Measurements from ENCODE around the gene TYW5. TPM values are rescaled to one million over a fixed set of nuclear protein-coding genes. Genes with fewer than 3 reads are reported as not detected.

The TYW5 gene
- total RNA-seq, 1 donor from 2014 or later: 7.7 TPM

- peak; percentile 69 for DNase-seq
Observed at GRCh38 chr2:199973703-199974102, 18.4 kb upstream of the TYW5 start.

DNA sequence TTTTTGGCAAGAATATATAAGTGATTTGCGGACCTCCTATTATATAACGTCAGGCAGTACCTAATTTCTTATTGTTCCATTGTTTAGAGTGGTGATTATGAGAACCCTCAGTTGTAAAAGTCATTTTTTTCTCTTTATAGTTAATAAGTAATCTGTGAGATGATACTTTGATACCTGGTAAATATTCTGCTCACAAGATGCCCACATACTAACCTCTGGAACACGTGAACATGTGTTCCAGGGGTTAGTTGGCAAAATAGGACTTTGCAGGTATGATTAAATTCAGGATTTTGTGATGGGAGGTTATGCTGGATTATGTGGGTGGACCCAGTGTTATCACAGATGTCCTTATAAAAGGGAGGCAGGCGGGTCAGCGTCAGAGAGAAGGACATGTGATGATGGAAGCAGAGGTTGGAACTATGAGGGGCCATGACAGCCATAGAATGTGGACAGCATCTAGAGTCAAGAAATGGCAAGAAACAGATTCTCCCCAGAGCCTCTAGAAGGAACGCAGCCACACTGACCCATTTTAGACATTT is 16.9 kb upstream of the TYW5 start:
- DNase-seq: no peak

DNA sequence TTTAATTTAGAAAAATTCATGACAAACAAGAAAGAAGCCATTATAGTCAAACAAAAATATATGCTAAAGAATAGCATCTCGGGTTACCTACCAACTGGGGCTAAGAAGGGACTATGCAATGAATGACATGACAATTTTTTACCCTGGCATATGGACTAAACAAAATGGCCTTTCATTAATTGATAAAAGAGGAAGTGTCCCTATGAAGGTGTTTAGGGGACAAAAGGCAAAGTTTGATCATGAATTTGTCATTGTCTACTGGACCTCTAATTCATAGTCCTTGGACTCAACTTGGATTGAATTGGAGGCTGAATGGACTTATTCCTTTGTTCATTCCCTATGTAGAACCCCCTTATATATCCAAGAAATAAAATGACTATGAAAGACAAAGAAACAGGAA is 12.8 kb upstream of the TYW5 start:
- no peak for DNase-seq

DNA sequence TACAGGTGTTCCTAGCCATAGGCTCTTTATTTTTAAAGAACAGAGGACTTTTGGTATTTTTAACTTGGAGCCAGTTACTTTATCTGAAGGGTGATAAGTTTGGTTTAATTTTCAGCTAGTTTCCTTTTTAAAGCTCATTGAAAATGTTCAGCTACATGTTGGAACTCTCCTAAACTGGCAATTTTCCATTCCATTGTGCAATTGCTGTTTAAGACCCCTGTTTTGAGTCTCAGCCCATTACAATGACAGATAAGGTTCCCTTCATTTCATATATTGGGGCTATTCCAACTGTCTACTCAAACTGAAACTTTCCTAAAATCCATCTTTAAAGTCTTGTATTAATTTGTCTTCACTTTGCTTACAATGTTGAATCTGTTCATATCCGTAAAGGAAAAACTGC is 11.7 kb upstream of the TYW5 start:
- DNase-seq: no peak

- no peak for DNase-seq
Observed at GRCh38 chr2:199966405-199966804, 11.1 kb upstream of the TYW5 start.

DNA sequence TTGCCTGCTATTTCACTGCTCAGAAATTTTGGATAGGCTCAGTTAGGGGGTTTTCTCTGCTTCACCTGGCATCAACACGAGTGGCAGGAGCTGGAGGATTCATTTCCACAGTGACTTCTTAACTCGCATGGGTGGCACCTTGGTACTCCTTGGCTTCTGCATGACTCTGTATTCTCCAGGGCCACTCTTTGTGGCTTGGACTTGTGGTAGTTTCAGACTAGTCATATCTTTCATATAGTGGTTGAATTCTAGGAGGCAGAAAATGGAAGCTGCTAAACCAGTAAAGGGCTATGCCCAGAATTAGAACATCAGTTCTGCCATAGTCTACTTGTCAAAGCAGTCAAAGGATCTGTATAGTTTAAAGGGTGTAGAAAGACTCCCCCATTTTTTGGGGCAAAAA is 6.9 kb upstream of the TYW5 start:
- DNase-seq: no peak

DNA sequence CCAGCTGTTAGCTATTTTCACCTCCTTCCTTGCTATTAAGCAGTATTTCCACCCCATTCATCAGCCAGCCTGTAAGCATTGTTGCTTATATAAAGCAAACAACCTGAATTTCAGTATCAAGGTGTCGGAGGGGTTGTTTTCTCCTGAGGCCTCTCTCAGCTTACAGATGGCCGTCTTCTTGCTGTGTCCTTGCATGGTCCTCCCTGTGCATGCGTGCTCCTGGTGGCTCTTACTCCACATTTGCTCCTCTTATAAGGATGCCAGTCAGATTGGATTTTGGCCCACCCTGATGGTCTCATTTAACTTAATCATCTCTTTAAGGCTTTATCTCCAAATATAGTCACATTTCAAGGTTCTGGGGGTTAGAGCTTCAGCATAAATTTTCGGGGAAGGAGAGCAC is 2.7 kb upstream of the TYW5 start:
- no peak for DNase-seq

GRCh38 chr2:199956062-199956380 is 730 bp upstream of the TYW5 start:
- no peak for DNase-seq

DNA sequence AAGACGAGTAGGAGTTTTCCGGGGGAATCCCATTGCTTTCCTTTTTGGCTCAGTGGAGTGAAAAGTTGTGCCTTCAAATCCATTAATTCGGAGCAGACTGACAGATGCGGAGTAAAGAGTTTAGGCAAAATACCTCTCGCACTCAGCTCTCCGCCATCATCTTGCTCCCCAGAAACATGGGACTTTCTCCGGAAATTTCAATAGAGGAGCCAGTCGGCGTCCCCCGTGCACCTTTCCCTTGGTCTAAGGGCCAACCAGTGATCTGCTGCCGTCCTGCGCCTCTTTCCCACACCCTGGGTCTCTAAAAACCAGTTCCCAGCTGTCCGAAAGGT is 318 bp downstream of the TYW5 start:
- no peak for DNase-seq

- DNase-seq: no peak
Observed at GRCh38 chr2:199951023-199951422, 4.3 kb downstream of the TYW5 start.

DNA sequence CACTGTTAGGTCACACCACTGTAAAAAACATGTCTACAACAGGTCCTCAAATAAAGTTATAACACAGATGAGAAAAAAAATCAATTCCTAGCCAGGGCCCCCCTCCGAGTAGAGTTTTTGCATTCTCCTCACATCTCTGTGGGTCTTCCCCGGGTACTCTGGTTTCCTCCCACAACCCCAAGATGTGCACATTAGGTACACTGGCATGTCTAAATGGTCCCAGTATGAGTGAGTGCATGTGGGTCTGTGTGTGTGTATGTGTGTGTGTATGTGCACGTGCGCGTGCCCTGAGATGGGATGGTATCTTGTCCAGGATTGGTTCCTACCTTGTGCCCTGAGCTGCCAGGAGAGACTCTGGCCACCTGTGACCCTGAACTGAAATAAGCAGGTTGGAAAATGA is 4.9 kb downstream of the TYW5 start:
- no peak for DNase-seq

DNA sequence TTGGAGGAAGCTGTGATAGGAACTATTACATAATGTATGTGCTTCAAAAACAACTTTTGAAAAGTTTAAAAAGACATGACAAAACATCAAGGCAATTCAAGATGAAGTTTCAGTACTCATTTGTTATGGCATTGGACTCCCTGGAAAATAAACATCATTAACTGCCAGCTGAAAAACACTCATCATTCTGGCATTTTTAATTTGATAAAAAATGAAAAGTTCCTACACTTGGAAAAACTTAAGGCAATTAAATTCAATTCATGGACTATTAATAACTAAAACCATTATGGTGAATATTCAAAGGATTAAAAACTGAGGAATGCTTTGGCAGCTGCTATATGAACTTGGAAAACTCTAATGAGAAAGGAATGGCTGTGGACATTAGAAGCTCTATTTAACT is 8.5 kb downstream of the TYW5 start:
- no peak for DNase-seq

DNA sequence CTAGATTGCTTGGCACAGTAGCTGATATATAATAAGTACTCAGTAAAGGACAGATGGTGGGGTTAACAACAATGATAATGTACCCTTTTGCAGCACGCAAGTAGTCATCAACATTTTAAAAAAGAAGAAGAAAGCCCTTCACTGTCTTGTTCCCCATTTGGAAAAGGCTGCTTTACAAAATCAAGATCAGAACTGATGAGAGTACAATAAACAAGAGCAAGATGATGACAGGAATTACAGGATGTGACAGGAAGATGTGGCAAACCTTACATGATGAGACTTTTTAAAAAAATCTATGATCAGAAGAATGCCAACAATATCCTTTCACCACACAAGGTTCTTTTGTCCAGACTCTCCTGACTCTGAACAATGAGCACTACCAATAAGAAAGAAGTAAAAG is 9.1 kb downstream of the TYW5 start:
- no peak for DNase-seq

GRCh38 chr2:199943373-199943772 is 11.9 kb downstream of the TYW5 start:
- DNase-seq: no peak

DNA sequence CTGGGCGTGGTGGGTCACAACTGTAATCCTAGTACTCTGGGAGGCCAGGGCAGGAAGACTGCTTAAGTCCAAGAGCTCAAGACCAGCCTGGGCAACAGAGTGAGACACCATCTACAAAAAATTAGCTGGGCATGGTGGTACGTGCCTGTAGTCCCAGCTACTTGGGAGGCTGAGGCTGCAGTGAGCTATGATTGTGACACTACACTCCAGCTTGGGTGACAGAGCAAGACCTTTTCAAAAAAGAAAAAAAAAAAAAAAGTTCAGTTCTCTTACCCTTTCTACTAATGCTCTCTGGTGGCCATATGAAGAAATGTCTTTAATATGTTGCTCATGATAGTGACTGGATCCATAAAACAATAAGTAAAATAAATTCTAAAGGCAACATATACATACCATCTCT is 14.9 kb downstream of the TYW5 start:
- peak; percentile 37 for DNase-seq

- DNase-seq: no peak
Observed at GRCh38 chr2:199936554-199936953, 18.7 kb downstream of the TYW5 start.

DNA sequence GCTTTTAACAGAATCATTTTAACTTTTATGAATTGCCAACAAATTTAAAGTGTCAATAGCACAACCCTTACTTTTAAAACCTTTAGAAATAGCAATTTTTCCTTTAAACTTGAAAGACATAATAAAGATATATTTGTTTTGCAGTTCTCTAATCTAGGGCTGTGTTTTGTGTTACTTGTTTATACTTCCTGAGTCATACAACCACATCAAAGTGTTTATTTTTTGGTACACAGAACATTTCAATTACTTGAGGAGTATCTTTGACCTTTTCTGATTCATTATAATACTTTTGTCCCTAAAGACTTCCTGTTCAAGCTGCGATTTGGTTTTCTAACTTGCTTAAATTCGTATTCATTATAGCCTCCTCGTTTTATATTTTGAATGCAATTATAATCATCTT is 21.8 kb downstream of the TYW5 start:
- DNase-seq: no peak

DNA sequence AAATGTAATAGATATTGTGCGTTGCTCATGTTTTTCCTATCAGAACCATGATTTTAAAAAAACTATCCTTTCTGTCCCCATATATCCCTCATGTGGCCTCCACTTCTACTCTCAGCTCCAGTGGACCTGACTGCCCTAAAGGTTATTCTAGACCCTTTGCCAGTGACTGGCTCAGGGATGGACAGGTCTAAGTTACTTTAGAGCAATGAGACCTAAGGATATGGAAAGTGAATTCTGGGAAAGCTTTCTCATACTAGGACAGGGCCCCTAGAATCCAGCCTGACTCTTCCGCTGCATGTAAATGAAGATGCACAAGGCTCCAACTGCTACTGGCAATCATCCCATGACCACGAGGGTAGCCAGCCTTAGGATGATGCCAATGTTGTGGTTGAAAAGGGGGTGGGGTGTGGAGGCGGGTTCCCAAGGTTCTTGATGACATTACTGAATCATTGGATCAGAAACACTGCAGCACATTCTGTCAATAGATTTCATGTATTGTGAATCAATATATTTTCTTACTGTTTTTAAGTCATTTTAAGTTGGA is 22.9 kb downstream of the TYW5 start:
- no peak for DNase-seq

DNA sequence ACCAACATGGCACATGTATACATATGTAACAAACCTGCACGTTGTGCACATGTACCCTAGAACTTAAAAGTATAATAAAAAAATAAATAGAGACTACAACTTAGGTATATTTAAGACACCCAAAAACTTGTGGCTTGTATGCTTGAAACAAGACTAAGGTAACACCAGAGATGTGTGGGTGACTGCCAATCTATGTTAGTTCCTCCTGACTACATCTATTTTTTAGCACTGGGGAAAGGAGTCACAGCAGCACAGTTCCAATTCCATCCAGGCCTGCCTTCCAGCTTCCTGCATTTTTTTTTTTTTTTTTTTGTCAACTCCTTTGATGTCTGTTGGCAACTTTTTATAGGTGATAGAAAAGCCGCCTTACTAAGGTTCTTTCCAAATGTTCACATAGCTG is 26.0 kb downstream of the TYW5 start:
- DNase-seq: no peak

GRCh38 chr2:199928626-199929025 is 26.7 kb downstream of the TYW5 start:
- no peak for DNase-seq

GRCh38 chr2:199928226-199928625 is 27.1 kb downstream of the TYW5 start:
- no peak for DNase-seq

DNA sequence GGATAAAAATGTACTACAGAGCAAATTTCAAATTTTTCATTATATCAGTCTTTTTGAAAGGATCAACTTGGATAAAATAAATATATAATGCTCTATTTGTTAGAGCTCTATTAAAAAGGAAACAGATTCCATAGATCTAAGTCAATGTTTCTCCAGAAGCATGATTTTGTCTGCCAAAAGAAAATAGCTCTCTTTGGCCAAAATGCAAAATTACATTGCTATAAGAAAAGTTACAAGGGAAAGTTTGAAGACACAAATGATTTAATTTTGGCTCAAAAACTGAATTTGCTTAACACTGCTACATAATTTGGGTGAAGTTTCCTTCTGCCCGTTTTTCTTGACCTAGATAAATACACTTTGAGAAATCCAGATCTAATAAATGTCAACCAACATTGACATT is 28.5 kb downstream of the TYW5 start:
- DNase-seq: no peak

- no peak for DNase-seq
Observed at GRCh38 chr2:199923924-199924323, 31.4 kb downstream of the TYW5 start.

DNA sequence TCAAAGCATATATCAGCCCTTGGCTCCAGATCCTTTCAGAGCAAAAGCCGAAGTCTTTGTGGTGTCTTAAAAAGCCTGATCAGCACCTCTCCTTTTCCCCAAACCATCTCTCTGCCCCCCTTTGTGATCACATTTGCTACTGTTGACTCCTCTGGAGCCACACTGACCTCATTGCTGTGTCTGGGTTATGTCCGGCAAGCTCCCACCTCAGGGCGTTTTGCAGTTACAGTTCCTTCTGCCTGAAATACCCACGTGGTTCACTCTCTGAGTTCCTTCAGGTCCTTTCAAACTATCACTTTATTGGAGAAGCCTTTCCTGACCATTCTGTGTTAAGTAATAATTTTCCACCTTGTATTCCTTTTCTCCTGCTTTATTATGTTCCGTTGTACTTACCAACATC is 32.4 kb downstream of the TYW5 start:
- DNase-seq: no peak

DNA sequence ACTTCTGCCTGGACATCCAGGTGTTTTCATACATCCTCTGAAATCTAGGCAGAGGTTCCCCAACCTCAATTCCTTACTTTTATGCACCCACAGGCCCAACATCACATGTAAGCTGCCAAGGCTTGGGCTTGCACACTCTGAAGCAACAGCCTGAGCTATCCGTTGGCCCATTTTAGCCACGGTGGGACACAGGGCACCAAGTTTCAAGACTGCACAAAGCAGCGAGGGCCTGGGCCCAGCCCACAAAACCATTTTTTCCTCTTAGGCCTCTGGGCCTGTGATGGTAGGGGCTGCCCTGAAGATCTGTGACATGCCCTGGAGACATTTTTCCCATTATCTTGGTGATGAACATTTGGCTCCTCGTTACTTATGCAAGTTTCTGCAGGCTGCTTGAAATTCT is 38.3 kb downstream of the TYW5 start:
- no peak for DNase-seq
